Smooth muscle cell (in vitro differentiated cells): ENCODE results near the gene TMEM144. TPM values are rescaled to one million over a fixed set of nuclear protein-coding genes. Genes with fewer than 3 reads are reported as not detected.

Experiments
- DNase-seq: peaks from one replicate; lab custom pipeline; 2025; ENCODE audit not compliant: unreplicated experiment; lab: John Stamatoyannopoulos, UW
- H2AFZ ChIP-seq: fragments of 200-600 bp; sonication (generic); 2 replicates; pipeline ENCODE4 v1.6.0; 2016; ENCODE audit warnings: antibody characterized with exemption, low read depth, mild to moderate bottlenecking
- H3F3A ChIP-seq: fragments of 200-600 bp; sonication (generic); 2 replicates; pipeline ENCODE4 v1.6.0; 2017; ENCODE audit warnings: antibody characterized with exemption, low read depth
- H3K27ac ChIP-seq: fragments of 200-600 bp; sonication (generic); 2 replicates; pipeline ENCODE4 v1.5.1; 2016; ENCODE audit warnings: low read depth, mild to moderate bottlenecking
- H3K27me3 ChIP-seq: fragments of 200-600 bp; sonication (generic); 2 replicates; pipeline ENCODE4 v1.6.1; 2016; ENCODE audit warnings: low read depth, mild to moderate bottlenecking
- H3K36me3 ChIP-seq: fragments of 200-600 bp; sonication (generic); 2 replicates; pipeline ENCODE4 v1.5.1; 2016; ENCODE audit warnings: low read depth
- H3K4me1 ChIP-seq: fragments of 200-600 bp; sonication (generic); 2 replicates; pipeline ENCODE4 v1.5.1; 2016; ENCODE audit warnings: low read depth
- H3K4me2 ChIP-seq: fragments of 200-600 bp; sonication (generic); 2 replicates; pipeline ENCODE4 v1.6.0; 2016; ENCODE audit warnings: mild to moderate bottlenecking
- H3K4me3 ChIP-seq: fragments of 200-600 bp; sonication (generic); 2 replicates; pipeline ENCODE4 v1.5.1; 2016; ENCODE audit warnings: mild to moderate bottlenecking
- H3K79me2 ChIP-seq: fragments of 200-600 bp; sonication (generic); 2 replicates; pipeline ENCODE4 v1.6.0; 2016; ENCODE audit warnings: low read depth, mild to moderate bottlenecking
- H3K9ac ChIP-seq: fragments of 200-600 bp; sonication (generic); 2 replicates; pipeline ENCODE4 v1.6.0; 2016; ENCODE audit warnings: low read depth
- H3K9me3 ChIP-seq: fragments of 200-600 bp; sonication (generic); replicated peaks from 2 replicates; pipeline ENCODE4 v1.5.1; 2016; ENCODE audit warnings: low read depth
- H4K20me1 ChIP-seq: fragments of 200-600 bp; sonication (generic); 2 replicates; pipeline ENCODE4 v1.6.0; 2016; ENCODE audit warnings: low read depth
- whole genome bisulfite sequencing: methylation state at CpG from one replicate; pipeline ENCODE4 v1.1.7; 2016; ENCODE audit warnings: low lambda C conversion rate; 5-methylcytosine and 5-hydroxymethylcytosine counted together
- polyA plus RNA-seq: library from polyadenylated mRNA; unstranded; fragments of >200 nt; fragmentation: Nextera tagmentation; extraction: Ambion mirVana; gene quantifications from 2 replicates; pipeline ENCODE4 v1.2.1, GENCODE V29; 2016
- total RNA-seq: library from RNA; depleted of rRNA; stranded (reverse); fragments of >200 nt; gene quantifications from 2 replicates; pipeline ENCODE4 v1.2.3, GENCODE V29; 2014
- TF ChIP-seq, protein P1 (sequence below): fragments of 200-600 bp; sonication (generic); IDR thresholded peaks from 2 replicates; pipeline ENCODE4 v1.5.1; 2017; ENCODE audit warnings: borderline replicate concordance, mild to moderate bottlenecking, antibody characterized with exemption; ENCODE audit not compliant: insufficient read depth, poor library complexity, severe bottlenecking

TMEM144 gene
- total and polyA plus RNA-seq, 2 experiments from 2014 or later: 0.48 to 4.4 TPM

DNA sequence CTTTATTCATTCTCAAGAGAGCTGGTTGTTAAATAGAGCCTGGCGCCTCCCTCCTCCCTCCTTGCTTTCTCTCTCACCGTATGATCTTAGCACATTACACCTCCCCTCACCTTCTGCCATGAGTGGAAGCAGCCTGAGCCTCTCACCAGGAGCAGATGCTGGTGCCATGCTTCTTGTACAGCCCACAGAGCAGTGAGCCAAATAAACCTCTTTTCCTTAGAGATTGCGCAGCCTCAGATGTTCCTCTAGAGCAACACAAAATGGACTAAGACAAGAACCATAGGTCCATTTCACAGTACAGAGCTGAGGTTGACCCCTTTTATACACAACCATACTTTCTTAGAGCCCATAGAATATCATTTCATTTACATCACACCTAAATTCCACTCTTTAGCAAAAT lies 10.1 kb upstream of the TMEM144 start:
- Histone ChIP-seq H2AFZ (no peak overlapping the region), H3F3A (no peaks in the 10 kb centered on the region), H3K9ac (no peak overlapping the region), H3K9me3 (no peaks in the 10 kb centered on the region), H3K36me3 (no peaks in the 10 kb centered on the region), H3K27ac (no peak overlapping the region), H3K27me3 (no peaks in the 10 kb centered on the region), H3K4me1 (no peaks in the 10 kb centered on the region), H3K4me3 (no peak overlapping the region), H4K20me1 (no peaks in the 10 kb centered on the region), H3K4me2 (no peak overlapping the region), H3K79me2 (no peaks in the 10 kb centered on the region)
- WGBS: 86% methylated on average over 3 of the region's 3 CpGs
- DNase-seq: no peak
- TF ChIP-seq, protein P1, sequence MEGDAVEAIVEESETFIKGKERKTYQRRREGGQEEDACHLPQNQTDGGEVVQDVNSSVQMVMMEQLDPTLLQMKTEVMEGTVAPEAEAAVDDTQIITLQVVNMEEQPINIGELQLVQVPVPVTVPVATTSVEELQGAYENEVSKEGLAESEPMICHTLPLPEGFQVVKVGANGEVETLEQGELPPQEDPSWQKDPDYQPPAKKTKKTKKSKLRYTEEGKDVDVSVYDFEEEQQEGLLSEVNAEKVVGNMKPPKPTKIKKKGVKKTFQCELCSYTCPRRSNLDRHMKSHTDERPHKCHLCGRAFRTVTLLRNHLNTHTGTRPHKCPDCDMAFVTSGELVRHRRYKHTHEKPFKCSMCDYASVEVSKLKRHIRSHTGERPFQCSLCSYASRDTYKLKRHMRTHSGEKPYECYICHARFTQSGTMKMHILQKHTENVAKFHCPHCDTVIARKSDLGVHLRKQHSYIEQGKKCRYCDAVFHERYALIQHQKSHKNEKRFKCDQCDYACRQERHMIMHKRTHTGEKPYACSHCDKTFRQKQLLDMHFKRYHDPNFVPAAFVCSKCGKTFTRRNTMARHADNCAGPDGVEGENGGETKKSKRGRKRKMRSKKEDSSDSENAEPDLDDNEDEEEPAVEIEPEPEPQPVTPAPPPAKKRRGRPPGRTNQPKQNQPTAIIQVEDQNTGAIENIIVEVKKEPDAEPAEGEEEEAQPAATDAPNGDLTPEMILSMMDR: no peak

DNA sequence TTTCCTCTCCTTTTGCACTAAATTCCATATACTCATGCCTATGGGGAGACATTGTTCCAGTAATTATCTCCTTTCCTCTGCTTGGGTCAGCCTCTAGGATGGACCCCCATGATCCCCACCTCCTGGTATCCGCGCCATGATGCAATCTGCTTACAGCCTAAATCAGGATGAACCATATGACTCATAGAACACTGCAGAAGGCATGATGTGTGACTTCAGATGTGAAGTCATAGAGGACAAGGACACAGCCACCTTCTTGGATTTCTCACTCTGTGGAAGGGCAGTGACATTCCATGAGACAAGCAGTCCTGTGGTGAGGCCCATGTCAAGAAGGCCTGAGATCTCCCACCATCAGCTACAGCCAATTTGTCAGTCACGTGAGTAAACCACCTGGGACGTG lies 9.0 kb upstream of the TMEM144 start:
- no peaks in the 10 kb centered on the region for H3K9me3 ChIP-seq
- TF ChIP-seq, protein P1: no peak
- H3K27ac ChIP-seq: no peak overlapping the region
- H3K36me3 ChIP-seq: no peaks in the 10 kb centered on the region
- DNase-seq: no peak
- no peaks in the 10 kb centered on the region for H3F3A ChIP-seq
- no peak overlapping the region for H3K4me3 ChIP-seq
- H2AFZ ChIP-seq: no peak overlapping the region
- H3K4me1 ChIP-seq: no peaks in the 10 kb centered on the region
- H4K20me1 ChIP-seq: no peaks in the 10 kb centered on the region
- 97% methylated on average over 4 of the region's 4 CpGs for WGBS
- no peak overlapping the region for H3K9ac ChIP-seq
- H3K4me2 ChIP-seq: no peak overlapping the region
- no peaks in the 10 kb centered on the region for H3K27me3 ChIP-seq
- H3K79me2 ChIP-seq: no peaks in the 10 kb centered on the region

DNA sequence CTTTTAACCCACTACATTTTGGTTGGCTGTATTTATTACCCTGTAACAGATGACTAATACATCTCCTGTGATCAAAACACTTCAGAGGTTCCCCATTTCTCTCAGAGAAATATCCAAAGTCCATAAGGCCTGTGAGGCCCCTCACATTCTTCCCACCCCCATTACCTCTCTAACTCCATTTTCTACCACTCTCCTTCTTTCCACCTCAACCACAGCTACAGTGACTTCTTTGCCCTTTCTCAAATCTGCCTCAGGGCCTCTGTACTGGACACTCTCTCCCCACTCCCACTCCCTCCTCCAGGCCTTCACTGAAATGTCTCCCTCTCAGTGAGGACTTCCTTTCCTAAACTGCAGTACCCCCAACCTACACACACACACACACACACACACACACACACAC lies 8.4 kb upstream of the TMEM144 start:
- no peak overlapping the region for H3K4me2 ChIP-seq
- no peak overlapping the region for H3K4me3 ChIP-seq
- no peaks in the 10 kb centered on the region for H4K20me1 ChIP-seq
- H3K27me3 ChIP-seq: no peaks in the 10 kb centered on the region
- no peaks in the 10 kb centered on the region for H3K9me3 ChIP-seq
- no peaks in the 10 kb centered on the region for H3K4me1 ChIP-seq
- H3K9ac ChIP-seq: no peak overlapping the region
- no peaks in the 10 kb centered on the region for H3K79me2 ChIP-seq
- no peak for DNase-seq
- TF ChIP-seq, protein P1: no peak
- no peaks in the 10 kb centered on the region for H3F3A ChIP-seq
- H3K36me3 ChIP-seq: no peaks in the 10 kb centered on the region
- H3K27ac ChIP-seq: no peak overlapping the region
- no peak overlapping the region for H2AFZ ChIP-seq

DNA sequence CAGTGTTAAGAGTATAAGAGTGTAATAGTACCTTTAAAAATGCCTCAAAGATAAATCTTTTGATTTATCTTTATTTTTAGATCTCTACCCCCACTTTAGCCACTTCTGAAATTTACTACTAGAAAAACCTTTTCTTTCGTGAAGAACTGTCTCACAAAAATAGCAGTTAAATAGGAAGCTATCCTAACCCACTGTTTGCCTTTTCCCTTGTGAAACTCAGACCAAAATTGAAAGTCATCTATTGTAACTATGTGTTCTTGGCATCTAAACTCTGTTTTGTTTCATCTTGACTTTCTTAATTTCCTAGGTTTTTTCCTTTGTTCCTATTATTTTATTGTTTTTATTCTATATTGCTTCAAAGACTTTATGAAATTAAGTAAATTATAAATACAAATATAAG lies 7.8 kb upstream of the TMEM144 start:
- Histone ChIP-seq H3F3A (no peaks in the 10 kb centered on the region), H3K27me3 (no peaks in the 10 kb centered on the region), H3K4me2 (no peak overlapping the region), H2AFZ (no peak overlapping the region), H3K27ac (no peak overlapping the region), H3K79me2 (no peaks in the 10 kb centered on the region), H3K4me1 (no peaks in the 10 kb centered on the region), H3K4me3 (no peak overlapping the region), H3K9me3 (no peaks in the 10 kb centered on the region), H3K9ac (no peak overlapping the region), H4K20me1 (no peaks in the 10 kb centered on the region), H3K36me3 (no peaks in the 10 kb centered on the region)
- DNase-seq: no peak
- 92% methylated on average over 1 of the region's 1 CpG for WGBS
- TF ChIP-seq, protein P1: no peak
